ENCODE results near the gene TINAGL1. TPM values are rescaled to one million over a fixed set of nuclear protein-coding genes. Genes with fewer than 3 reads are reported as not detected.

TINAGL1 gene
- polyA plus RNA-seq, 1 donor from 2014 or later, result not detected

- Mint-ChIP-seq H3K9me3 (no peaks in the 10 kb centered on the region), H3K27ac (no peak overlapping the region), H3K4me1 (peaks cover 10 to 17% (median 11%) of the 10 kb centered on the region in 3 donors), H3K4me3 (no peak overlapping the region), H3K27me3 (peaks cover 21% of the 10 kb centered on the region), H3K36me3 (peaks cover 1% of the 10 kb centered on the region)
Observed at GRCh38 chr1:31621847-31622730, 45.8 kb downstream of the TINAGL1 start.

DNA sequence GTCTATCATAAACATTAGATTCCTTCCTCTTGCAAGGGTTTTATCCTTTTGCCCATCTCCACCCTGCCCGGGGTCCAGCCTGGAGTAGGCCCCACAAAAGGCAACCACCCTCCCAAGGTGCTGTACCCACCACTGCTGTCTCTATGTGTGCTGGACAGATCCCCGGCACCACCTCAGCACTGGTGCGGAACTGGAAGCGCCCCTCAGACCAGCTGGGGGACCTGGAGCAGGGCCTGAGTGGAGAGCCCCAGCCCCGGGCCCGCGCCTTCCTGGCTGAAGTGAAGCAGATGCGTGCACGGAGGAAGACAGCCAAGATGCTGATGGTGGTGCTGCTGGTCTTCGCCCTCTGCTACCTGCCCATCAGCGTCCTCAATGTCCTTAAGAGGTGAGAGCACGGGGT is 47.0 kb downstream of the TINAGL1 start:
- Mint-ChIP-seq H3K4me1 (peaks cover 9 to 15% (median 10%) of the 10 kb centered on the region in 3 donors), H3K4me3 (no peak overlapping the region), H3K27me3 (peaks cover 14% of the 10 kb centered on the region), H3K36me3 (peaks cover 1% of the 10 kb centered on the region), H3K27ac (no peak overlapping the region), H3K9me3 (no peaks in the 10 kb centered on the region)

GRCh38 chr1:31624309-31624708 is 48.0 kb downstream of the TINAGL1 start:
- Mint-ChIP-seq H3K4me1 (peaks cover under 1 to 13% (median 5%) of the 10 kb centered on the region in 3 donors), H3K36me3 (peaks cover 1% of the 10 kb centered on the region), H3K27me3 (peaks cover 5% of the 10 kb centered on the region), H3K9me3 (no peaks in the 10 kb centered on the region), H3K27ac (no peak overlapping the region), H3K4me3 (no peak overlapping the region)

- H3K27ac Mint-ChIP-seq, result no peak overlapping the region
- H3K4me3 Mint-ChIP-seq, result no peak overlapping the region
- H3K36me3 Mint-ChIP-seq, result peaks cover 1% of the 10 kb centered on the region
- H3K4me1 Mint-ChIP-seq, result peaks cover 0 to 8% (median 5%) of the 10 kb centered on the region in 3 donors
- no peaks in the 10 kb centered on the region for H3K9me3 Mint-ChIP-seq
- no peaks in the 10 kb centered on the region for H3K27me3 Mint-ChIP-seq
Observed at GRCh38 chr1:31624731-31625514, 48.6 kb downstream of the TINAGL1 start.

GRCh38 chr1:31625561-31626222 is 49.4 kb downstream of the TINAGL1 start:
- Mint-ChIP-seq H3K36me3 (peaks cover under 1% of the 10 kb centered on the region), H3K27me3 (no peaks in the 10 kb centered on the region), H3K4me3 (no peak overlapping the region), H3K9me3 (no peaks in the 10 kb centered on the region), H3K4me1 (peaks cover 0 to 8% (median 5%) of the 10 kb centered on the region in 3 donors), H3K27ac (no peak overlapping the region)

DNA sequence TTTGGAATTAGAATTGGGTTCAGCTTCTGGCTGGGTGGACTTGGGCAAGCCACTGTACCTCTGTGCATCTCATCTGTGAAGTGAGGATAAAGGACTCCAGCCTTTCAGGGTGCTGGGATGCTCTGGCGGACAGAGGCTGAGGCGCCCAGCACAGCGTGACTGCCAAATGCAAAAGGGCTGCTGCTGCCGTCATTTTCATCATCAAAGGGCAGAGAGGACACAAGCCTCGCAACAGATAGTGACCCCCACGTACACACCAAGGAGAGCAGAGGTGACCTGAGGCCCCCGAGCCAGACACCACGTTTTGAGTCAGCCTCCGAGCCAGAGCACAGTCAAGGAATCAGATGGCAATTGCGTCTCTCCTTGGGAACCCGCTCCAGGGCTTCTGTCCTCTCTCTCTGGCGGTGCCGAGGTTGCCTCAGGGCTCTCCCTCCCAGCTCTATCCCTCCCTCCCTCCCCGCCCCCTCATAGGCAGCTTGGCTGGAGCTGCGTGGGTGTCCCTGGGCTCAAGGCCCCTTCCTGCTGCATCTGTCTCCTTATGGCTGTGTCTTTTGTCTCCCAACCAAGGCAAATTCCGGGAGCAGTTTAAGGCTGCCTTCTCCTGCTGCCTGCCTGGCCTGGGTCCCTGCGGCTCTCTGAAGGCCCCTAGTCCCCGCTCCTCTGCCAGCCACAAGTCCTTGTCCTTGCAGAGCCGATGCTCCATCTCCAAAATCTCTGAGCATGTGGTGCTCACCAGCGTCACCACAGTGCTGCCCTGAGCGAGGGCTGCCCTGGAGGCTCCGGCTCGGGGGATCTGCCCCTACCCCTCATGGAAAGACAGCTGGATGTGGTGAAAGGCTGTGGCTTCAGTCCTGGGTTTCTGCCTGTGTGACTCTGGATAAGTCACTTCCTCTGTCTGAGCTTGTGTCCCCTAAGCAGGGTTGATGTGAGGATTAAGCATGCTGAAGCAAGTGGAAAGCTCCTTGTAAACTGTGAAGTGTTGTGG is 50.2 kb downstream of the TINAGL1 start:
- H3K36me3 Mint-ChIP-seq, result no peaks in the 10 kb centered on the region
- H3K4me3 Mint-ChIP-seq, result no peak overlapping the region
- H3K27me3 Mint-ChIP-seq, result no peaks in the 10 kb centered on the region
- H3K4me1 Mint-ChIP-seq, result peaks cover 0 to 8% (median 5%) of the 10 kb centered on the region in 3 donors
- H3K27ac Mint-ChIP-seq, result peak overlapping the region in 1 of 3 donors; percentile 91
- no peaks in the 10 kb centered on the region for H3K9me3 Mint-ChIP-seq

GRCh38 chr1:31627301-31627929 is 51.1 kb downstream of the TINAGL1 start:
- H3K36me3 Mint-ChIP-seq, result no peaks in the 10 kb centered on the region
- H3K27me3 Mint-ChIP-seq, result no peaks in the 10 kb centered on the region
- H3K9me3 Mint-ChIP-seq, result no peaks in the 10 kb centered on the region
- H3K27ac Mint-ChIP-seq, result no peak overlapping the region
- peaks cover 0 to 8% (median 5%) of the 10 kb centered on the region in 3 donors for H3K4me1 Mint-ChIP-seq
- no peak overlapping the region for H3K4me3 Mint-ChIP-seq

DNA sequence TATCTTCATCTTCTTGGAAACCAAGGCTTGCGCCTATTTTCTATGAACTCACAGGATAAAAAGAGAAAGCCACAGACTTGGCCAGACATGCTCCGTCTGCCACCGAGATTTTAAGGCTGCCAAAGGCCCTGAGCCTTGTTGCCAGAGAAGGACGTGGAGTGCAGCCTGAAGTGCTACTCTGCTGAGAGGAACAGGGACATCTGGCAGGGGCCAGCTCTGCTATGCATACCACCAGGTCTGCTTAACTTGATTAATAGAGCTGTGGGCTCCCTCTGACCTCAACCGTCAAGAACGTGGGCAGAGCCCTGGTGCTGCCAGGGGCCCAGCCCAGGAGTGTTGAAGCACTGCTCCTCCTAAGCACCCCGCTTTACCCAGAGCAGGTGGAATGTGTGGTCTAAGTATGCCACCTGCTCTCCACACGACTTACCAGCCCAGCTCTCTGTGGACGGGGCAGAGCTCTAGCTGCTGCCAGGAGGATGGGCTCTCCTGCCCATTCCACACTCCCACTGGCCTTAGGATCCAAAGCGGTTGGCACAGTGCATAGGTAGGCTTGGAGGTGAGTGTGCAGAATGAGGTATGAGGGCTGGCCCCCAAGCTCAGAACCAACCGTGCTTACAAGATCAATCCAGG is 51.7 kb downstream of the TINAGL1 start:
- Mint-ChIP-seq H3K9me3 (no peaks in the 10 kb centered on the region), H3K27ac (no peak overlapping the region), H3K27me3 (no peaks in the 10 kb centered on the region), H3K4me3 (no peak overlapping the region), H3K4me1 (peaks cover 0 to 8% (median 5%) of the 10 kb centered on the region in 3 donors), H3K36me3 (no peaks in the 10 kb centered on the region)

DNA sequence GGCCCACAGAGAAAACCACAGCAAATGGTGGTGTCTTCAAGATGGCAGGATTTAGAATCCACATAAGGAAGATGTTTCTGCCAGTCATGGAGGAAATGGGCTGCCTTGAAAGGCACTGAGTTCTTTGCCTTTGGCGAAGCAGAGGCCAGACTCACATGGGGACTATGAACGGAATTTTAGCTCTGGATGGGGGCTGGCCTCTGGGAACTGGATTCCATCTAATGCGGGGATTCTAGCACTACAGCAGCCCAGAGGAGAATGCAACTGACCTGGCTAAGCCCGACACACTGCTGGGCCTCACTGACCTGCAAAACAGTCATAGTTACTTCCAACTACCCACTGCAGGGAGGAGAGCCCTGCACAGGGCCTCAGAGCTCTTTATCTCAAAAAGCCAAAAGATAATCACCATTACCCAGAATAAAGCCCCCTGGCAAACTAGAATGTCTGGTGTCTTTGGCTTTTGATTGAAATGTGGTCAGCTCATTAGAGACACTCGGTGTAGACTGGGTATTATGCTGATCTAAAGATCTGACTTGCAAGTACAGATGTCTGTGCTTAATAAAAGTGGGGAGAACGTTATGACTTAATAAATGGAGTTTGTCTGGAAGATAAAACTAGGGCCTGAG is 52.7 kb downstream of the TINAGL1 start:
- Mint-ChIP-seq H3K4me3 (no peak overlapping the region), H3K36me3 (no peaks in the 10 kb centered on the region), H3K27ac (no peak overlapping the region), H3K9me3 (no peaks in the 10 kb centered on the region), H3K27me3 (no peaks in the 10 kb centered on the region), H3K4me1 (peaks cover 0 to 5% (median 5%) of the 10 kb centered on the region in 3 donors)

- Mint-ChIP-seq H3K4me1 (peaks cover 3 to 4% (median 4%) of the 10 kb centered on the region in 3 donors), H3K9me3 (no peaks in the 10 kb centered on the region), H3K4me3 (no peak overlapping the region), H3K27me3 (no peaks in the 10 kb centered on the region), H3K27ac (no peak overlapping the region), H3K36me3 (no peaks in the 10 kb centered on the region)
Observed at GRCh38 chr1:31632649-31633048, 56.3 kb downstream of the TINAGL1 start.

GRCh38 chr1:31633117-31633516 is 56.8 kb downstream of the TINAGL1 start:
- no peaks in the 10 kb centered on the region for H3K9me3 Mint-ChIP-seq
- no peak overlapping the region for H3K4me3 Mint-ChIP-seq
- H3K36me3 Mint-ChIP-seq, result no peaks in the 10 kb centered on the region
- H3K27ac Mint-ChIP-seq, result no peak overlapping the region
- H3K27me3 Mint-ChIP-seq, result no peaks in the 10 kb centered on the region
- H3K4me1 Mint-ChIP-seq, result peaks cover 6 to 8% (median 8%) of the 10 kb centered on the region in 3 donors
